ENCODE measurements around the gene WDR5. TPM values are rescaled to one million over a fixed set of nuclear protein-coding genes. Genes with fewer than 3 reads are reported as not detected.

The WDR5 gene
- total and polyA plus RNA-seq, 2 of the 13 experiments (the other 11 are each of a cell fraction or from before 2014, with no cell fraction given) = 34.3 TPM

DNA sequence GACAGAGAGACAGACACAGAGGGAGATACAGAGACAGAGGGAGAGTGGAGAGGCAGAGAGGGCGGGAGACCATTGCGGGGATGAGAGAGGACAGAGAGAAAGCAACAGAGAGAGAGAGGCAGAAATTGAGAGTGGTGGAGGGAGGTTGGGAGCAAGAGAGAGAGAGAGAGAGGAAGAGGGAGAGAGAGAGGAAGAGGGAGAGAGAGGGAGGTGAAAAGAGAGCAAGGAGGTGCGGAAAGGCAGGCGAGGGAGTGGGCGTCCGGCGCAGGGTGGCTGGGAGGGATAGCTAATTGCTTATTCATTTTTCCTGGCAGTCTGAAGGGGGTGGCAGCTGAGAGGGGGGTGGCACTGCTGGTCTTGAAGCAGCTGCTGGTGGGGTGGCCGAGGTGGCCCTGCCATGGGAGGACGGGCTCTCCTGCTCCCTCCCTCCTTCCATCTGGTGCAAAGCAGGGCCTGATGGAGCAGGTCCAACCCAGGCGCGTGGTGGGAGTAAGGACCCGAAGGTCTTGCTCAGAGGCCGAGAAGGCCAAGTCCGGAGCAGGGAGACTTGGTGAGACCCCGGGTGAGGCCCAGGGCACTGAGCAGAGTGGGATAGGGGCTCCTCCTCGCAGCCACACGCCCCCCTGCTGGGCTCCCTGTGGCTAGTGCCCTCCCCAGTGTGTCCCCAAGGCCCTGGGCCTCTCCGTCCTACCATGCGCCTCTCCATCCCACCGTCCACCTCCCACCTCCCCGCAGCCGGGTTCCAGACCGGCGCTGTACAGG, 53.8 kb downstream of the WDR5 start (continued):
- no peak for TF ChIP-seq PRPF4 (IDR thresholded peaks at IDR 0.05; ENCODE audit: low read depth, low read length, poor library complexity, severe bottlenecking)

DNA sequence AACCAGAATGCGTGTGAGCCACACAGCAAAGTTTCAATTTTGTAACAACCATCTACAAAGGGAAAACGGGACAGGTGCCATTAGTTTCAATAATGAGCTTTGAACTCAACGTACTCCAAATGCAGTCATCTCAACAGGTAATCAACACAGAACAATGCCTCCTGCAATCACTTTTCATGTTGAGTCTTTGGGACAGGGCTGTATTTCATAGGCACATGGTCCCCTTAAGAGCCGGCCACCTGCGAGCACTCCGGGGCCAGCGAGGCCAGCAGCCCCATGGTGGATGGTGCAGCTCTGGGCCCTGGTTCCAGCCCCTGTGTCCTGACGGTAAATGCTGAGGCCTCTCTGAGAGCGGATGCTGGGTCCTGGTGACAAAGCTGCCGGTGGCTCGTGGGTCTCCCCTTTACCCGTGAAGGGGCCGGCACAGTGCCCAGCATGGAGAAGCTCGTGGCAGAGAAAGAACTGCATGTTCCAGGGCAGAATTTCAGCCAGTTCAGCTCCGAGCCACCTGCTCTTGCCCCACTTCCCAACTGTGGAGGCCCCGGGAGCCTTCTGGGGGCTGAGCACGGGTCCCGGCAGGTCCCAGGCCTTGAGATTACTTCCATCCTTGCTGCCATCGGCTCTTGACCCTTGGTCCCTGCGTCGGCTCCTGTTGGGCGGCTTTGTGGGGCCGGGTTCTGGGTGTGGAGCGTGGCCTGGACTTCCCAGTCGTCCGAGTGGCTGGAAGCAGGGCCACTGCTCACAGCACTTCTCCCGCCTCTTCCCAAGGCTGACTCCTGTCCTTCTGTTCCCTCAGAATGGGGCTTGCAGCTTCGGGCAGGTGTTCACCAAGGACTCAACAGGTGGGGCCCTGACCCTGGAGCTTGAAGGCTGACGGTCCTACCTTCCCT, 54.6 kb downstream of the WDR5 start:
- H4K20me1 ChIP-seq (ENCODE audit: insufficient read depth, low read length) = no peaks in the 10 kb centered on the region
- CTCF ChIA-PET (ENCODE audit: low intra/inter-chr PET ratio, low total read pairs) = no interaction called here
- H3K4me1 ChIP-seq (ENCODE audit: insufficient read depth, low read length) = peaks cover 38% of the 10 kb centered on the region
- no peak overlapping the region for H3K27ac ChIP-seq (ENCODE audit: extremely low read length, insufficient read depth, low read length)
- DNase-seq (ENCODE audit: low spot score) = no peak
- in situ Hi-C loops (cut with HindIII; ENCODE audit: extremely low pct_ligation_motif_present, low pct_unique_long_range_greater_than_20kb) (no loop called here), intact Hi-C loops (cut with micrococcal nuclease; ENCODE audit: unreplicated experiment) (no loop called here)
- BruUV-seq (replicated peaks) = no TSS peak
- peak overlapping the region in 1 of 3 experiments; percentile 60; a peak in 3 of 6 replicates for H3K4me3 ChIP-seq (replicated peaks in 1 of 3; ENCODE audit: insufficient read depth in 1 of 3, low read depth in 2 of 3, low read length in 3 of 3)
- ATAC-seq = peak; percentile 59
- H3K27me3 ChIP-seq (ENCODE audit: control insufficient read depth in 1 of 2, insufficient read depth in 2 of 2, low read length in 2 of 2) = peaks cover 14 to 63% of the 10 kb centered on the region in 2 experiments; a peak in 4 of 5 replicates
- H3K36me3 ChIP-seq (replicated peaks in 1 of 2; ENCODE audit: control insufficient read depth in 1 of 2, insufficient read depth in 2 of 2, low read length in 2 of 2) = no peaks in the 10 kb centered on the region
- 13% methylated on average over 10 of the region's 29 CpGs for WGBS (ENCODE audit: low lambda C conversion rate)
- peak overlapping the region; percentile 69 for H3K4me2 ChIP-seq (ENCODE audit: low read depth, low read length)
- no peaks in the 10 kb centered on the region for H3K9me3 ChIP-seq (ENCODE audit: low read length)
- H3K79me2 ChIP-seq (ENCODE audit: insufficient read depth, low read length) = no peaks in the 10 kb centered on the region
- H2AFZ ChIP-seq (ENCODE audit: low read length) = no peak overlapping the region
- no peak for FAIRE-seq
- no peak overlapping the region for H3K9ac ChIP-seq (ENCODE audit: insufficient read depth, low read depth, low read length)
- POLR2A ChIA-PET = no interaction called here
- no peak for TF ChIP-seq ZNF367 (CRISPR knock-in tag; IDR thresholded peaks at IDR 0.05; ENCODE audit: borderline replicate concordance)
- TF ChIP-seq, protein P1, sequence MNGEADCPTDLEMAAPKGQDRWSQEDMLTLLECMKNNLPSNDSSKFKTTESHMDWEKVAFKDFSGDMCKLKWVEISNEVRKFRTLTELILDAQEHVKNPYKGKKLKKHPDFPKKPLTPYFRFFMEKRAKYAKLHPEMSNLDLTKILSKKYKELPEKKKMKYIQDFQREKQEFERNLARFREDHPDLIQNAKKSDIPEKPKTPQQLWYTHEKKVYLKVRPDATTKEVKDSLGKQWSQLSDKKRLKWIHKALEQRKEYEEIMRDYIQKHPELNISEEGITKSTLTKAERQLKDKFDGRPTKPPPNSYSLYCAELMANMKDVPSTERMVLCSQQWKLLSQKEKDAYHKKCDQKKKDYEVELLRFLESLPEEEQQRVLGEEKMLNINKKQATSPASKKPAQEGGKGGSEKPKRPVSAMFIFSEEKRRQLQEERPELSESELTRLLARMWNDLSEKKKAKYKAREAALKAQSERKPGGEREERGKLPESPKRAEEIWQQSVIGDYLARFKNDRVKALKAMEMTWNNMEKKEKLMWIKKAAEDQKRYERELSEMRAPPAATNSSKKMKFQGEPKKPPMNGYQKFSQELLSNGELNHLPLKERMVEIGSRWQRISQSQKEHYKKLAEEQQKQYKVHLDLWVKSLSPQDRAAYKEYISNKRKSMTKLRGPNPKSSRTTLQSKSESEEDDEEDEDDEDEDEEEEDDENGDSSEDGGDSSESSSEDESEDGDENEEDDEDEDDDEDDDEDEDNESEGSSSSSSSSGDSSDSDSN (CRISPR knock-in tag; IDR thresholded peaks at IDR 0.05) = peak; percentile 60; the same call in 1 of the 2 replicates
- TF ChIP-seq, protein P2, sequence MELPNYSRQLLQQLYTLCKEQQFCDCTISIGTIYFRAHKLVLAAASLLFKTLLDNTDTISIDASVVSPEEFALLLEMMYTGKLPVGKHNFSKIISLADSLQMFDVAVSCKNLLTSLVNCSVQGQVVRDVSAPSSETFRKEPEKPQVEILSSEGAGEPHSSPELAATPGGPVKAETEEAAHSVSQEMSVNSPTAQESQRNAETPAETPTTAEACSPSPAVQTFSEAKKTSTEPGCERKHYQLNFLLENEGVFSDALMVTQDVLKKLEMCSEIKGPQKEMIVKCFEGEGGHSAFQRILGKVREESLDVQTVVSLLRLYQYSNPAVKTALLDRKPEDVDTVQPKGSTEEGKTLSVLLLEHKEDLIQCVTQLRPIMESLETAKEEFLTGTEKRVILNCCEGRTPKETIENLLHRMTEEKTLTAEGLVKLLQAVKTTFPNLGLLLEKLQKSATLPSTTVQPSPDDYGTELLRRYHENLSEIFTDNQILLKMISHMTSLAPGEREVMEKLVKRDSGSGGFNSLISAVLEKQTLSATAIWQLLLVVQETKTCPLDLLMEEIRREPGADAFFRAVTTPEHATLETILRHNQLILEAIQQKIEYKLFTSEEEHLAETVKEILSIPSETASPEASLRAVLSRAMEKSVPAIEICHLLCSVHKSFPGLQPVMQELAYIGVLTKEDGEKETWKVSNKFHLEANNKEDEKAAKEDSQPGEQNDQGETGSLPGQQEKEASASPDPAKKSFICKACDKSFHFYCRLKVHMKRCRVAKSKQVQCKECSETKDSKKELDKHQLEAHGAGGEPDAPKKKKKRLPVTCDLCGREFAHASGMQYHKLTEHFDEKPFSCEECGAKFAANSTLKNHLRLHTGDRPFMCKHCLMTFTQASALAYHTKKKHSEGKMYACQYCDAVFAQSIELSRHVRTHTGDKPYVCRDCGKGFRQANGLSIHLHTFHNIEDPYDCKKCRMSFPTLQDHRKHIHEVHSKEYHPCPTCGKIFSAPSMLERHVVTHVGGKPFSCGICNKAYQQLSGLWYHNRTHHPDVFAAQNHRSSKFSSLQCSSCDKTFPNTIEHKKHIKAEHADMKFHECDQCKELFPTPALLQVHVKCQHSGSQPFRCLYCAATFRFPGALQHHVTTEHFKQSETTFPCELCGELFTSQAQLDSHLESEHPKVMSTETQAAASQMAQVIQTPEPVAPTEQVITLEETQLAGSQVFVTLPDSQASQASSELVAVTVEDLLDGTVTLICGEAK (IDR thresholded peaks at IDR 0.05) = no peak
- TF ChIP-seq, protein P2 (CRISPR knock-in tag; IDR thresholded peaks at IDR 0.05) = 0 out of 2 replicates have a peak, but pooled peaks have one; percentile 8
- TF ChIP-seq TSC22D2 (CRISPR knock-in tag; IDR thresholded peaks at IDR 0.05; ENCODE audit: borderline replicate concordance) = no peak
